Medulla oblongata (tissue), 1 donor: ENCODE data around the gene USP17L15.
"Not testable (repeated sequence)": the region's sequence is repeated elsewhere in the genome, so short reads cannot be mapped to it uniquely, and the experiment has no call there.

Experiments used
- DNase-seq: peaks from one replicate; pipeline ENCODE4 v3.0.0-alpha.2; 2015; ENCODE audit errors: extremely low spot score

USP17L15 gene, protein sequence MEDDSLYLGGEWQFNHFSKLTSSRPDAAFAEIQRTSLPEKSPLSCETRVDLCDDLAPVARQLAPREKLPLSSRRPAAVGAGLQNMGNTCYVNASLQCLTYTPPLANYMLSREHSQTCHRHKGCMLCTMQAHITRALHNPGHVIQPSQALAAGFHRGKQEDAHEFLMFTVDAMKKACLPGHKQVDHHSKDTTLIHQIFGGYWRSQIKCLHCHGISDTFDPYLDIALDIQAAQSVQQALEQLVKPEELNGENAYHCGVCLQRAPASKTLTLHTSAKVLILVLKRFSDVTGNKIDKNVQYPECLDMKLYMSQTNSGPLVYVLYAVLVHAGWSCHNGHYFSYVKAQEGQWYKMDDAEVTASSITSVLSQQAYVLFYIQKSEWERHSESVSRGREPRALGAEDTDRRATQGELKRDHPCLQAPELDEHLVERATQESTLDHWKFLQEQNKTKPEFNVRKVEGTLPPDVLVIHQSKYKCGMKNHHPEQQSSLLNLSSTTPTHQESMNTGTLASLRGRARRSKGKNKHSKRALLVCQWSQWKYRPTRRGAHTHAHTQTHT

DNA sequence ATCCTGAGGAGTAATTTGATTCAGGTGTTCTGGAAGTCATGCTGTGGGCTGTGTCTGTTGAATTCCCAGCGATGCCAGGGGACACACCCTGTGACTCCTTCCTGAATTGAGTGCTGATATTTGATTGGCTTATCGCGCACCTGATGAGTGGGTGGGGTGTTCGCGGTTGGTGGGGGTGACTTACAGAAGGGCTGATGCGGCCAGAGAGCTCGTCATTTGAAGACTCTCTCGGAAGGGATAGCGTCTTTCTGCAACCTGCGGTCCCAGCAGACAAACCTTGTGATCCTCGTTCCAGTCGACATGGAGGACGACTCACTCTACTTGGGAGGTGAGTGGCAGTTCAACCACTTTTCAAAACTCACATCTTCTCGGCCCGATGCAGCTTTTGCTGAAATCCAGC lies at the start of gene USP17L15:
USP17L15 (plus strand) TSS at position 301 of the 400 bp plus-strand sequence; CDS start at position 301, 0 bp downstream.
- DNase-seq = not testable (repeated sequence)

DNA sequence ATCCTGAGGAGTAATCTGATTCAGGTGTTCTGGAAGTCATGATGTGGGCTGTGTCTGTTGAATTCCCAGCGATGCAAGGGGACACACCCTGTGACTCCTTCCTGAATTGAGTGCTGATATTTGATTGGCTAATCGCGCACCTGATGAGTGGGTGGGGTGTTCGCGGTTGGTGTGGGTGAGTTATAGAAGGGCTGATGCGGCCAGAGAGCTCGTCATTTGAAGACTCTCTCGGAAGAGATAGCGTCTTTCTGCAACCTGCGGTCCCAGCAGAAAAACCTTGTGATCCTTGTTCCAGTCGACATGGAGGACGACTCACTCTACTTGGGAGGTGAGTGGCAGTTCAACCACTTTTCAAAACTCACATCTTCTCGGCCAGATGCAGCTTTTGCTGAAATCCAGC lies 23.8 kb upstream of the USP17L15 start, which contains the start of gene USP17L10:
USP17L10 (plus strand) TSS at position 301 of the 400 bp plus-strand sequence; CDS start at position 301, 0 bp downstream.
- not testable (repeated sequence) for DNase-seq

DNA sequence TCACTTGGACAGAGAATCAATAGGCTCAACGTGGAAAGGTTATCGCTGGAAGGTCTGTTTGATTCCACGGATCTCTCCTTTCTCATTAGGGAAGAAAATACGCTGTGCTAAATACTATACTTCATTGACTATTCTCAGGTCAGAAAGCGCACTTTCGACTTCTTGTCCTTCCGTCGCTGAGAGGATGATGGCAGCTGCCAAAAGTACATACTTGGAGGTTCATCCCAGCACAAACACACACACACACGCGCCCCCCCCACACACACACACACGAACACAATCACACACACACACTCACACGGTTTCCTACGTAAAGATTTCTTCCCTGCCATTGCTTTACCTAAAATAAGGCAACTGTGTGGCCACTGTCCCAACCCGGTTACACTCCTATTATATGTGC lies 19.5 kb upstream of the USP17L15 start:
- DNase-seq = not testable (repeated sequence)

GRCh38 chr4:9215105-9215504 lies 19.1 kb upstream of the USP17L15 start, which contains the start of gene USP17L11:
TSS of gene USP17L11 (plus strand) at chr4:9215405. CDS start at chr4:9215405, 0 bp downstream.
- not testable (repeated sequence) for DNase-seq

- DNase-seq = not testable (repeated sequence)
Observed at GRCh38 chr4:9219852-9220251, 14.3 kb upstream of the USP17L15 start, which contains the start of gene USP17L12. TSS of gene USP17L12 (plus strand) at chr4:9220152. CDS start at chr4:9220152, 0 bp downstream.

DNA sequence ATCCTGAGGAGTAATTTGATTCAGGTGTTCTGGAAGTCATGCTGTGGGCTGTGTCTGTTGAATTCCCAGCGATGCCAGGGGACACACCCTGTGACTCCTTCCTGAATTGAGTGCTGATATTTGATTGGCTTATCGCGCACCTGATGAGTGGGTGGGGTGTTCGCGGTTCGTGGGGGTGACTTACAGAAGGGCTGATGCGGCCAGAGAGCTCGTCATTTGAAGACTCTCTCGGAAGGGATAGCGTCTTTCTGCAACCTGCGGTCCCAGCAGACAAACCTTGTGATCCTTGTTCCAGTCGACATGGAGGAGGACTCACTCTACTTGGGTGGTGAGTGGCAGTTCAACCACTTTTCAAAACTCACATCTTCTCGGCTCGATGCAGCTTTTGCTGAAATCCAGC lies 9.6 kb upstream of the USP17L15 start, which contains the start of gene USP17L13:
USP17L13 (plus strand) TSS at position 301 of the 400 bp plus-strand sequence; CDS start at position 301, 0 bp downstream.
- not testable (repeated sequence) for DNase-seq

GRCh38 chr4:9230249-9230648 lies 3.9 kb upstream of the USP17L15 start:
- DNase-seq = not testable (repeated sequence)

GRCh38 chr4:9238461-9238860 lies 4.3 kb downstream of the USP17L15 start:
- DNase-seq = not testable (repeated sequence)

DNA sequence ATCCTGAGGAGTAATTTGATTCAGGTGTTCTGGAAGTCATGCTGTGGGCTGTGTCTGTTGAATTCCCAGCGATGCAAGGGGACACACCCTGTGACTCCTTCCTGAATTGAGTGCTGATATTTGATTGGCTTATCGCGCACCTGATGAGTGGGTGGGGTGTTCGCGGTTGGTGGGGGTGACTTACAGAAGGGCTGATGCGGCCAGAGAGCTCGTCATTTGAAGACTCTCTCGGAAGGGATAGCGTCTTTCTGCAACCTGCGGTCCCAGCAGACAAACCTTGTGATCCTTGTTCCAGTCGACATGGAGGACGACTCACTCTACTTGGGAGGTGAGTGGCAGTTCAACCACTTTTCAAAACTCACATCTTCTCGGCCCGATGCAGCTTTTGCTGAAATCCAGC lies 9.4 kb downstream of the USP17L15 start, which contains the start of gene USP17L17:
USP17L17 (plus strand) TSS at position 301 of the 400 bp plus-strand sequence; CDS start at position 301, 0 bp downstream.
- DNase-seq = not testable (repeated sequence)

DNA sequence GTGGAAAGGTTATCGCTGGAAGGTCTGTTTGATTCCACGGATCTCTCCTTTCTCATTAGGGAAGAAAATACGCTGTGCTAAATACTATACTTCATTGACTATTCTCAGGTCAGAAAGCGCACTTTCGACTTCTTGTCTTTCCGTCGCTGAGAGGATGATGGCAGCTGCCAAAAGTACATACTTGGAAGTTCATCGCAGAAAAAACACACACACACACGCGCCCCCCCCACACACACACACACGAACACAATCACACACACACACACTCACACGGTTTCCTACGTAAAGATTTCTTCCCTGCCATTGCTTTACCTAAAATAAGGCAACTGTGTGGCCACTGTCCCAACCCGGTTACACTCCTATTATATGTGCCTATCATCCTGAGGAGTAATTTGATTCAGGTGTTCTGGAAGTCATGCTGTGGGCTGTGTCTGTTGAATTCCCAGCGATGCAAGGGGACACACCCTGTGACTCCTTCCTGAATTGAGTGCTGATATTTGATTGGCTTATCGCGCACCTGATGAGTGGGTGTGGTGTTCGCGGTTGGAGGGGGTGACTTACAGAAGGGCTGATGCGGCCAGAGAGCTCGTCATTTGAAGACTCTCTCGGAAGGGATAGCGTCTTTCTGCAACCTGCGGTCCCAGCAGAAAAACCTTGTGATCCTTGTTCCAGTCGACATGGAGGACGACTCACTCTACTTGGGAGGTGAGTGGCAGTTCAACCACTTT lies 13.9 kb downstream of the USP17L15 start, which contains the start of gene USP17L18:
USP17L18 (plus strand) TSS at position 678 of the 728 bp plus-strand sequence; CDS start at position 678, 0 bp downstream.
- peak; percentile 2 for DNase-seq

- DNase-seq = not testable (repeated sequence)
Observed at GRCh38 chr4:9253078-9253477, 18.9 kb downstream of the USP17L15 start, which contains the start of gene USP17L19. TSS of gene USP17L19 (plus strand) at chr4:9253378. CDS start at chr4:9253378, 0 bp downstream.

DNA sequence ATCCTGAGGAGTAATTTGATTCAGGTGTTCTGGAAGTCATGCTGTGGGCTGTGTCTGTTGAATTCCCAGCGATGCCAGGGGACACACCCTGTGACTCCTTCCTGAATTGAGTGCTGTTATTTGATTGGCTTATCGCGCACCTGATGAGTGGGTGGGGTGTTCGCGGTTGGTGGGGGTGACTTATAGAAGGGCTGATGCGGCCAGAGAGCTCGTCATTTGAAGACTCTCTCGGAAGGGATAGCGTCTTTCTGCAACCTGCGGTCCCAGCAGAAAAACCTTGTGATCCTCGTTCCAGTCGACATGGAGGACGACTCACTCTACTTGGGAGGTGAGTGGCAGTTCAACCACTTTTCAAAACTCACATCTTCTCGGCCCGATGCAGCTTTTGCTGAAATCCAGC lies 23.6 kb downstream of the USP17L15 start, which contains the start of gene USP17L20:
USP17L20 (plus strand) TSS at position 301 of the 400 bp plus-strand sequence; CDS start at position 301, 0 bp downstream.
- DNase-seq = not testable (repeated sequence)

- not testable (repeated sequence) for DNase-seq
Observed at GRCh38 chr4:9262572-9262971, 28.4 kb downstream of the USP17L15 start, which contains the start of gene USP17L21. TSS of gene USP17L21 (plus strand) at chr4:9262872. CDS start at chr4:9262872, 0 bp downstream.

DNA sequence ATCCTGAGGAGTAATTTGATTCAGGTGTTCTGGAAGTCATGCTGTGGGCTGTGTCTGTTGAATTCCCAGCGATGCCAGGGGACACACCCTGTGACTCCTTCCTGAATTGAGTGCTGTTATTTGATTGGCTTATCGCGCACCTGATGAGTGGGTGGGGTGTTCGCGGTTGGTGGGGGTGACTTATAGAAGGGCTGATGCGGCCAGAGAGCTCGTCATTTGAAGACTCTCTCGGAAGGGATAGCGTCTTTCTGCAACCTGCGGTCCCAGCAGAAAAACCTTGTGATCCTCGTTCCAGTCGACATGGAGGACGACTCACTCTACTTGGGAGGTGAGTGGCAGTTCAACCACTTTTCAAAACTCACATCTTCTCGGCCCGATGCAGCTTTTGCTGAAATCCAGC lies 33.1 kb downstream of the USP17L15 start, which contains the start of gene USP17L22:
USP17L22 (plus strand) TSS at position 301 of the 400 bp plus-strand sequence; CDS start at position 301, 0 bp downstream.
- DNase-seq = not testable (repeated sequence)

- DNase-seq = not testable (repeated sequence)
Observed at GRCh38 chr4:9271719-9272118, 37.5 kb downstream of the USP17L15 start.
